A549 (cell line): ENCODE results near the gene EPB41L4B. TPM values are rescaled to one million over a fixed set of nuclear protein-coding genes. Genes with fewer than 3 reads are reported as not detected.
A peak's percentile ranks its signal among the peaks of the same experiment; 100 is the strongest.

Experiments used
- ATAC-seq, 2 experiments: fragments of 200-7000 bp in 1 of 2; fragments of >200 bp in 1 of 2; cut with Nextera tagmentation in 1 of 2; cut with Tn5 transposase in 1 of 2; 3 replicates each; pipeline versions ENCODE4 v1.8.0 to v1.9.1; 2018 to 2020; ENCODE audit warnings: mild to moderate bottlenecking in 1 of 2, moderate library complexity in 1 of 2
- CTCF ChIA-PET: fragments of 300-600 bp; sonication (Branson Sonifier 250); formaldehyde crosslinking; extraction: SDS; loops from one replicate; lab custom pipeline; 2021; ENCODE audit warnings: antibody characterized with exemption, inconsistent platforms; lab: Yijun Ruan, JAX
- POLR2A ChIA-PET: fragments of 350-600 bp; formaldehyde crosslinking; extraction: SDS; loops from one replicate; lab custom pipeline; 2021; ENCODE audit warnings: antibody characterized with exemption, inconsistent platforms; lab: Yijun Ruan, JAX
- DNase-seq, 2 experiments: peaks; one replicate each; pipeline versions ENCODE4 v3.0.0 to v3.0.0-alpha.2; 2011 to 2016; ENCODE audit warnings: low read depth in 1 of 2, low spot score in 1 of 2
- FAIRE-seq: peaks from 2 replicates; lab custom pipeline; 2011; peaks lifted over from hg19 to GRCh38; lab: Jason Lieb, UNC
- H3K27ac ChIP-seq, 2 experiments: fragments of >200 bp; sonication (Bioruptor Twin); formaldehyde crosslinking; 3 replicates each; pipeline ENCODE4 v1.5.1; 2016 to 2017
- H3K4me1 ChIP-seq: fragments of >200 bp; sonication (Bioruptor Twin); formaldehyde crosslinking; 3 replicates; pipeline ENCODE4 v1.6.1; 2016
- H3K4me2 ChIP-seq: fragments of >200 bp; sonication (Bioruptor Twin); formaldehyde crosslinking; 3 replicates; pipeline ENCODE4 v1.6.1; 2016
- H3K4me3 ChIP-seq: fragments of >200 bp; sonication (Bioruptor Twin); formaldehyde crosslinking; 3 replicates; pipeline ENCODE4 v1.5.1; 2016
- H3K9me3 ChIP-seq: fragments of >200 bp; sonication (Bioruptor Twin); formaldehyde crosslinking; 3 replicates; pipeline ENCODE4 v1.6.1; 2016
- BHLHE40 ChIP-seq: IDR thresholded peaks from 2 replicates; pipeline ENCODE4 v1.6.1; 2012; ENCODE audit warnings: low read depth, low read length, inconsistent platforms
- CTCF ChIP-seq: fragments of >200 bp; sonication (Bioruptor Twin); formaldehyde crosslinking; IDR thresholded peaks from 3 replicates; pipeline ENCODE4 v1.5.1; 2016
- ELK1 ChIP-seq: fragments of 150-350 bp; IDR thresholded peaks from 2 replicates; pipeline ENCODE4 v1.6.1; 2014; ENCODE audit warnings: low read depth, mild to moderate bottlenecking, low read length
- FOSL2 ChIP-seq, 2 experiments: fragments of 450-650 bp in 1 of 2; fragments of >200 bp in 1 of 2; sonication (Bioruptor Twin) in 1 of 2; formaldehyde crosslinking; IDR thresholded peaks; 2 replicates each; pipeline versions ENCODE4 v1.5.0 to v1.6.1; 2016 to 2020; ENCODE audit warnings: mild to moderate bottlenecking in 1 of 2, moderate library complexity in 1 of 2
- FOXS1 ChIP-seq: fragments of 250-450 bp; sonication (Bioruptor Pico); IDR thresholded peaks from 2 replicates; pipeline ENCODE4 v1.5.0; 2020; ENCODE audit warnings: mild to moderate bottlenecking, moderate library complexity
- HDAC2 ChIP-seq: fragments of 200-600 bp; sonication (generic); IDR thresholded peaks from 2 replicates; pipeline ENCODE4 v1.6.1; 2016
- HEYL ChIP-seq: fragments of 250-450 bp; sonication (Bioruptor Pico); IDR thresholded peaks from 2 replicates; pipeline ENCODE4 v1.8.0; 2021; ENCODE audit warnings: mild to moderate bottlenecking, moderate library complexity
- HMGXB4 ChIP-seq: fragments of 250-450 bp; sonication (Bioruptor Pico); IDR thresholded peaks from 2 replicates; pipeline ENCODE4 v1.5.0; 2021; ENCODE audit warnings: mild to moderate bottlenecking, moderate library complexity, borderline replicate concordance
- HOXB13 ChIP-seq: fragments of 250-450 bp; sonication (Bioruptor Pico); IDR thresholded peaks from 2 replicates; pipeline ENCODE4 v1.5.0; 2020; ENCODE audit warnings: low read depth, mild to moderate bottlenecking, moderate library complexity
- KDM5A ChIP-seq: fragments of 200-600 bp; sonication (generic); IDR thresholded peaks from 2 replicates; pipeline ENCODE4 v1.6.1; 2016; ENCODE audit warnings: antibody characterized with exemption, mild to moderate bottlenecking
- MAX ChIP-seq: IDR thresholded peaks from 2 replicates; pipeline ENCODE4 v1.6.1; 2012
- MAZ ChIP-seq: fragments of 150-350 bp; IDR thresholded peaks from 2 replicates; pipeline ENCODE4 v1.6.1; 2014; ENCODE audit warnings: antibody characterized with exemption, low read depth, low read length, borderline replicate concordance
- POLR2A ChIP-seq: IDR thresholded peaks from 2 replicates; pipeline ENCODE4 v1.6.1; 2012; ENCODE audit warnings: mild to moderate bottlenecking, low read length
- RCOR1 ChIP-seq: fragments of 150-350 bp; IDR thresholded peaks from 2 replicates; pipeline ENCODE4 v1.6.1; 2014; ENCODE audit warnings: antibody characterized with exemption, low read length, low read depth
- REST ChIP-seq: fragments of 200-600 bp; sonication (generic); IDR thresholded peaks from 2 replicates; pipeline ENCODE4 v1.6.1; 2016; ENCODE audit warnings: antibody characterized with exemption, mild to moderate bottlenecking, moderate library complexity
- RFX5 ChIP-seq: fragments of 450-650 bp; IDR thresholded peaks from 2 replicates; pipeline ENCODE4 v1.7.1; 2014; ENCODE audit warnings: antibody characterized with exemption, mild to moderate bottlenecking, moderate library complexity
- ZNF302 ChIP-seq: fragments of 250-450 bp; sonication (Bioruptor Pico); IDR thresholded peaks from 2 replicates; pipeline ENCODE4 v1.9.0; 2021; ENCODE audit warnings: inconsistent platforms, mild to moderate bottlenecking, moderate library complexity
- WGBS: methylation state at CpG from one replicate; pipeline ENCODE4 v1.1.6; 2017; ENCODE audit errors: missing lambda C conversion rate; 5-methylcytosine and 5-hydroxymethylcytosine counted together
- polyA plus RNA-seq, 4 experiments: library from polyadenylated mRNA; depleted of rRNA in 3 of 4; stranded (reverse); fragments of >200 nt; fragmentation: RNase III in 1 of 4; extraction: RNeasy Plus Mini Kit Qiagen cat#74134 plus additional on column Dnase treatment in 1 of 4; gene quantifications; 2 replicates in 3 of 4; 3 replicates in 1 of 4; pipeline ENCODE4 v1.2.3, GENCODE V29; 2011 to 2017

EPB41L4B gene
- polyA plus RNA-seq, 2 of the 4 experiments (the other 2 are of a cell fraction), result 7.9 to 22.0 TPM

GRCh38 chr9:109245310-109245897, 75.5 kb downstream of the EPB41L4B start:
- Histone ChIP-seq H3K4me1 (peaks cover 30% of the 10 kb centered on the region), H3K9me3 (no peaks in the 10 kb centered on the region), H3K4me3 (no peak overlapping the region), H3K4me2 (no peak overlapping the region), H3K27ac (peak overlapping the region in 1 of 2 experiments; percentile 6; a peak in 1 of 6 replicates)
- ChIA-PET POLR2A (no interaction called here), CTCF (interaction anchor here (0.6 to 3.9 kb wide), 27 partner anchors 9 to 236 kb away, joined by 3 to 58 read pairs (median 4); partner anchors contain the start of gene EPB41L4B)
- WGBS, result 92% methylated on average over 6 of the region's 6 CpGs
- ATAC-seq (no peak), DNase-seq (no peak), FAIRE-seq (no peak)
- TF ChIP-seq FOSL2 (IDR thresholded peaks at IDR 0.05), result no peak
- no peak for TF ChIP-seq FOSL2 (CRISPR knock-in tag; IDR thresholded peaks at IDR 0.05)
- no peak for TF ChIP-seq REST
- TF ChIP-seq HMGXB4 (CRISPR knock-in tag), result no peak
- TF ChIP-seq MAX, result no peak
- TF ChIP-seq CTCF, result no peak
- TF ChIP-seq HOXB13 (CRISPR knock-in tag), result no peak
- TF ChIP-seq ZNF302 (CRISPR knock-in tag), result no peak
- no peak for TF ChIP-seq ELK1
- no peak for TF ChIP-seq RCOR1
- no peak for TF ChIP-seq RFX5
- TF ChIP-seq FOXS1 (CRISPR knock-in tag), result no peak
- TF ChIP-seq POLR2A, result no peak
- TF ChIP-seq HDAC2, result no peak
- TF ChIP-seq KDM5A, result no peak
- TF ChIP-seq HEYL (CRISPR knock-in tag), result no peak
- TF ChIP-seq BHLHE40, result no peak
- no peak for TF ChIP-seq MAZ
